Esophagus (tissue), 2 donors: ENCODE results near the gene EPC2. TPM values are rescaled to one million over a fixed set of nuclear protein-coding genes. Genes with fewer than 3 reads are reported as not detected.
"Not testable (repeated sequence)": the region's sequence is repeated elsewhere in the genome, so short reads cannot be mapped to it uniquely, and the experiment has no call there.

ENCODE experiments used
- H3K27ac ChIP-seq, 2 donors: one replicate each; pipeline ENCODE4 v1.5.1; 2013; ENCODE audit warnings: low read depth in 2 of 2, mild to moderate bottlenecking in 2 of 2, inconsistent platforms in 1 of 2, low read length in 1 of 2, moderate library complexity in 1 of 2
- H3K27me3 ChIP-seq, 2 donors: one replicate each; pipeline ENCODE4 v1.6.1; 2013; ENCODE audit warnings: low read length in 2 of 2, control low read depth in 1 of 2, mild to moderate bottlenecking in 1 of 2; ENCODE audit not compliant: insufficient read depth in 2 of 2, control insufficient read depth in 1 of 2
- H3K36me3 ChIP-seq, 2 donors: one replicate each; pipeline ENCODE4 v1.6.1; 2013; ENCODE audit warnings: low read length in 1 of 2; ENCODE audit not compliant: control insufficient read depth in 2 of 2, insufficient read depth in 2 of 2
- H3K4me1 ChIP-seq, 2 donors: one replicate each; pipeline ENCODE4 v1.6.1; 2013; ENCODE audit warnings: low read length in 1 of 2; ENCODE audit not compliant: control insufficient read depth in 2 of 2, insufficient read depth in 2 of 2
- H3K4me3 ChIP-seq, 2 donors: one replicate each; pipeline ENCODE4 v1.5.1; 2013; ENCODE audit warnings: low read length in 2 of 2, mild to moderate bottlenecking in 2 of 2, low read depth in 1 of 2, moderate library complexity in 1 of 2
- H3K9me3 ChIP-seq, 2 donors: one replicate each; pipeline ENCODE4 v1.6.1; 2013; ENCODE audit warnings: mild to moderate bottlenecking in 2 of 2, low read depth in 1 of 2, low read length in 1 of 2, moderate library complexity in 1 of 2; ENCODE audit not compliant: control insufficient read depth in 2 of 2, insufficient read depth in 1 of 2
- WGBS, 2 donors: extraction: QIAGEN DNeasy Blood & Tissue Kit; methylation state at CpG; one replicate each; pipeline ENCODE4 v1.1.7; 2013; 5-methylcytosine and 5-hydroxymethylcytosine counted together
- polyA plus RNA-seq, 2 donors: library from polyadenylated mRNA; stranded (reverse); fragments of 200-250 nt; gene quantifications; one replicate each; pipeline ENCODE4 v1.2.3, GENCODE V29; 2013
- donor health status: healthy with polysubstance abuse.
- donor health status: Bipolar disorder and iron deficiency.

The EPC2 gene
- polyA plus RNA-seq, 2 donors = 3.4 to 6.1 TPM

DNA sequence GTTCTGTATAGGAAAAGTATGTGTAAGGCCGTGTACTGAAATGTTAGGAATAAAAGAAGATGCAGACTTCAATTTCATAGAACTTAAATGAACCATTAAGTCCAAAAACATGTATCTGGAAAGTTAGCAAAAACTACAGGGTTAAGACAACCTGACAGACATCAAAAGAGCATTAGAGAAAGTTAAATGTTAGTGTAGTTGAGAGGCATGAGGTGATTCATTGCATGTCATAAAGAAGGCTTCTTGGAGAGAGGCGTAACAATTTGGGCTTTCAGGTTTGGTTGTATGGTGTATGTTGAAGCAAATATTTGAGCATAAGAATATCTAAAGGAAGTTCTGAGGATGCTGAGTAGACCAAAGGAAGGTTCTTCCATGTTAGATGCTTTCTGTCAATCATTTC lies 6.3 kb downstream of the EPC2 start:
- no peaks in the 10 kb centered on the region for H3K9me3 ChIP-seq
- H3K27ac ChIP-seq = no peak overlapping the region
- H3K4me1 ChIP-seq = no peaks in the 10 kb centered on the region
- H3K36me3 ChIP-seq = no peaks in the 10 kb centered on the region
- H3K27me3 ChIP-seq = no peaks in the 10 kb centered on the region
- no peak overlapping the region for H3K4me3 ChIP-seq
- WGBS, 2 donors = 74 to 76% methylated on average over 2 of the region's 2 CpGs

DNA sequence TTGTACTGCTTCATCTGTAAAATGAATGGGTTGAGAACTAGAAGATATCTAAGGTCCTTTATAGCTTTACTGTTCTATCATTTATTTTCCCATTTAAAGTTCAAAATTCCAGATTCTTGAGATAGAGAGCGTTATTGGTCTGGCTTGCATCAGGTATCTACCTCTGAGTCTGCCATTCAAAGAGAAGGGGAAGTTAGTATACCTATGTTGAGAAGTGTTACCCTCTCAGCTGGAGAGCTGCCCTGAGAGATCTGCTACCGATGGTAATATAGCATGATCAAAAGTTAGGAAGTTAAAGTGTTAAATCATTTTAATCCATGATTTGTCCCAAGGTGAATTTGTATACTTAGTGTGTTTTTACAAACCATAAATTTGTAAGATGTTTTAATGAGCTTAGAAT lies 7.4 kb downstream of the EPC2 start:
- no peak overlapping the region for H3K27ac ChIP-seq

DNA sequence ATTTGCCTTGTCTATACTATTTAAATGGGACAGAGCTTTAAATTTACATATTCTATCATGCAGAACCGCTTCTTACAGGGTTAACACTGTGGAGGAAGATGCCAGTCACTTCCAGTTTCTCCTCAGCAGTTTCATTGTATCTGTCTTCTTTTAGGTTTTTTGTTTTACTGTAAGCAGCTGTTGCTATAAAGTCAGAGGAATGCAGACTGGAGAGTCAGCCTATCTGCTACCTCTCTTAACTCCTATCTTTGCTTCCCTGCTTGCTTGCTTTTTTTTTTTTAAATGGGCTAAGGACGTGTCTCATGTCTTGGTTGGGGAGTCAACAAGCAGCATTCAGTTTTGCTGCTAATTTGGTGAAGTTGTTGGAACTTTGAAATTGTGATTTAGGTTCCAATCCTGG lies 8.9 kb downstream of the EPC2 start:
- Histone ChIP-seq H3K36me3 (no peaks in the 10 kb centered on the region), H3K27me3 (no peaks in the 10 kb centered on the region), H3K4me3 (no peak overlapping the region), H3K9me3 (no peaks in the 10 kb centered on the region), H3K4me1 (no peaks in the 10 kb centered on the region), H3K27ac (no peak overlapping the region)
- 53 to 60% methylated on average over 2 of the region's 2 CpGs for WGBS, 2 donors

More for the DNA sequence above, 7.4 kb downstream of the EPC2 start:
- Histone ChIP-seq H3K4me1 (no peaks in the 10 kb centered on the region), H3K9me3 (no peaks in the 10 kb centered on the region), H3K27me3 (no peaks in the 10 kb centered on the region), H3K36me3 (no peaks in the 10 kb centered on the region), H3K4me3 (no peak overlapping the region)
- WGBS, 2 donors = 68 to 75% methylated on average over 2 of the region's 2 CpGs

DNA sequence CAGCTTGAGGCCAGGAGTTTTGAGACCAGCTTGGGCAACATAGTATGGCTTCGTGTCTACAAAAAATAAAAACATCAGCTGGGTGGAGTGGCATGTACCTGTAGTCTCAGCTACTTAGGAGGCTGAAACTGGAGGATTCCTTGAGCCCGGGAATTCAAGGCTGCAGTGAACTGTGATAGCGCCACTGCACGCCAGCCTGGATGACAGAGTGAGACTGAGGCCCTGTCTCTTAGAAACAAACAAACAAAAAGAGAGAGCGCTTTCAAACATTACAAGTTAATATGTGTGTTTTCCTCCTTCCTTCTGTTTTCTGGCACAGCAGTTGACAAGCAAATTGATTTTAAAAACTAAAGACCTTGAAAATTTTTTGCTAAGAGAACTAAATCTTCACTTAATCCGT lies 9.9 kb downstream of the EPC2 start:
- H3K27me3 ChIP-seq = no peaks in the 10 kb centered on the region
- WGBS, 2 donors = 88 to 94% methylated on average over 6 of the region's 6 CpGs

DNA sequence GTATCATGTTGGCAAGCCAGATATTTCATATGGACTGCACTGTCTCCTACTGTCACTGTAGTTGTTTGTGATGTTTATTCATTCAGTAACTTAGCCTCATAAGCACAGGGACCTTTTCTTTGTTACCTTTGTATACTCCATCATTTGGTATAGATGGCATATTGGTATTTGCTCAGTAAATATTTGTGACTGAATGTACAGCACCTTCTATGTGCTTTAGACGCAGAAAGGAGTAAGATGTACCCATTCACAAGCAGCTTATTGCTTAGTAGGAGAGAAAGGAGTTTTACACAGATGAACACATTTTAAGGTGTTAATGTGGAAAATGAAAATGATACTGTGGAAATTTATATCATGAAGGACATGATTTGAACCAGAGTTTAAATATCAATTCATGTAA lies 12.0 kb downstream of the EPC2 start:
- no peaks in the 10 kb centered on the region for H3K4me1 ChIP-seq
- no peaks in the 10 kb centered on the region for H3K9me3 ChIP-seq
- no peaks in the 10 kb centered on the region for H3K36me3 ChIP-seq
- 83 to 93% methylated on average over 1 of the region's 1 CpG for WGBS, 2 donors
- no peak overlapping the region for H3K4me3 ChIP-seq
- no peaks in the 10 kb centered on the region for H3K27me3 ChIP-seq
- no peak overlapping the region for H3K27ac ChIP-seq

More for the DNA sequence above, 9.9 kb downstream of the EPC2 start:
- H3K4me1 ChIP-seq = no peaks in the 10 kb centered on the region
- no peak overlapping the region for H3K27ac ChIP-seq
- no peak overlapping the region for H3K4me3 ChIP-seq
- no peaks in the 10 kb centered on the region for H3K9me3 ChIP-seq
- no peaks in the 10 kb centered on the region for H3K36me3 ChIP-seq

DNA sequence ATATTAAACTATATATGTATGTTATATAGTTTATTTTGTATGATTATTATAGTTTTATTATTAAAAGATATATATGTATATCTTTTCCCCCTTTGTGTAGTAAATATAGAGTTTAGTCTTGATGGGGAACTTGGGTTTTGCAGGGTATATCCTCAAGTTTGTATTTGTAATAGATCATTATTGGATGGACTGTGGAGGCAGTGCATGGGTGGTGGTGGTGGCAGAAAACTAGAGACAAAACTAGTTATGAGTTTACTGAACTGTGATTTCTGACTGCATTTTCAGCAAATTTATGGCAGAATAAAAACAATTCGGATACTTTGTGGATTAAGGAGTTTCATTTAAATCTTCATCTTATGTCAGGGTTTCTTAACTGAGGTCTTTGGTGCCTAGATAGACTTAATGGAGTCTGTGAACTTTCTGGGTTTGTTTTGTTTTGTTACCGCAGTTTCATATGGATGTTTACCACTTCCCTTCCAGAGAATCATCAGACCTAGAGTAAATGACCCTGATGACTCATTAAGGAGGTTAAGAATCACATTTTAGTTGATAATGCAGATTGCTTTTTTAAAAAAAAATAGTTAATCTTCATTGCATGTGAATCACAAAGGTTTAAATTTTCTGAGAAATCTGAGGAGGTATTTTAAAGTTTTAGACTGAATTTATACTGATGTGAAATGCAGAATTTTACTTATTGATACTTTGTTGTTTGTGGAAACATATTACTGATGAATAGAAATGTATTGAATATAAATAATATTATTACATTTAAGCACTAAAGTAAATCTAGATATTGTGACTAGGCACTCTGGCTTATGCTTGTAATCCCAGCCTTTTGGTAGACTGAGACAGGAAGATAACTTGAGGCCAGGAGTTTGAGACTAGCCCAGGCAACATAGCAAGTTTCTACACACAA lies 14.5 kb downstream of the EPC2 start:
- Histone ChIP-seq H3K36me3 (no peaks in the 10 kb centered on the region), H3K4me3 (no peak overlapping the region), H3K9me3 (no peaks in the 10 kb centered on the region), H3K4me1 (no peaks in the 10 kb centered on the region), H3K27ac (no peak overlapping the region), H3K27me3 (no peaks in the 10 kb centered on the region)
- WGBS, 2 donors = 42 to 44% methylated on average over 2 of the region's 2 CpGs

DNA sequence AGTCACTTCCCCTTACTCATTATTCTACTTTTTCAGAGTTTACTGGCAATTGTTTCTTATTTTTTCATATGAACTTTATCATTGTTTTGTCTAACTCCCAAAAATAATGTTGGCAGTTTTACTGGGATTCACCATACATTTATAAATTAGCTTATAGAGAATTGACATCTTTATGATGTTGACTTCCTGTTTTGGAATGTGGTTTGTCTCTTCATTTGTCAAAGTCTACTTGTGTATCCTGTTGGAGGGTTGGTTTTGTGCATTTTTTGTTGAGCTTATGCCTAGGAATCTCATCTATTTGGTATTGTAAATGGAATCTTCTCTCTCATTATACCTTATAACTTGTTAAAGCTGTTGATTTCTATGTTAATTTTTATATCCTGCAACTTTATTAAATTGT lies 16.4 kb downstream of the EPC2 start:
- Histone ChIP-seq H3K36me3 (no peaks in the 10 kb centered on the region), H3K4me3 (no peak overlapping the region), H3K4me1 (no peaks in the 10 kb centered on the region), H3K9me3 (no peaks in the 10 kb centered on the region), H3K27ac (no peak overlapping the region), H3K27me3 (no peaks in the 10 kb centered on the region)

DNA sequence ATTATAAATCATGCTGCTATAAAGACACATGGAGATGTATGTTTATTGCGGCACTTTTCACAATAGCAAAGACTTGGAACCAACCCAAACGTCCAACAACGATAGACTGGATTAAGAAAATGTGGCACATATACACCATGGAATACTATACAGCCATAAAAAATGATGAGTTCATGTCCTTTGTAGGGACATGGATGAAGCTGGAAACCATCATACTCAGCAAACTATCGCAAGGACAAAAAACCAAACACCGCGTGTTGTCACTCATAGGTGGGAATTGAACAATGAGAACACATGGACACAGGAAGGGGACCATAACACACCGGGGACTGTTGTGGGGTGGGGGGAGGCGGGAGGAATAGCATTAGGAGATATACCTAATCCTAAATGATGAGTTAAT lies 17.8 kb downstream of the EPC2 start:
- not testable (repeated sequence) for H3K4me1 ChIP-seq, H3K9me3 ChIP-seq, H3K27me3 ChIP-seq, H3K36me3 ChIP-seq, H3K27ac ChIP-seq, H3K4me3 ChIP-seq
- 96 to 98% methylated on average over 8 of the region's 8 CpGs for WGBS, 2 donors

DNA sequence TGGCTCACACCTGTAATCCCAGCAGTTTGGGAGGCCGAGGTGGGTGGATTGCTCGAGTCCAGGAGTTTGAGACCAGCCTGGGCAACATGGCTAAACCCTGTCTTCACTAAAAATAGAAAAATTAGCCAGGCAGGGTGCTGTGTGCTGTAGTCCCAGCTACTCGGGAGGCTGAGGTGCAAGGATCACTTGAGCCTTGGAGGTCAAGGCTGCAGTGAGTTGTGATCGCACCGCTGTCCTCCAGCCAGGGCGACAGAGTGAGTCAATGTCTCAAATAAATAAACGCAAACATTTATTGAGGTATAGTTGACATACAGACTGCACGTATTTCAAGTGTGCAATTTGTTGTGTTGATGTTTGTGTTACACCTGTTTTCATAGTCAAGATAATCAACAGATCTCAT lies 19.7 kb downstream of the EPC2 start:
- no peaks in the 10 kb centered on the region for H3K4me1 ChIP-seq
- H3K27ac ChIP-seq = no peak overlapping the region
- 92 to 98% methylated on average over 8 of the region's 8 CpGs for WGBS, 2 donors
- no peaks in the 10 kb centered on the region for H3K9me3 ChIP-seq
- H3K36me3 ChIP-seq = no peaks in the 10 kb centered on the region
- H3K27me3 ChIP-seq = no peaks in the 10 kb centered on the region
- H3K4me3 ChIP-seq = no peak overlapping the region

DNA sequence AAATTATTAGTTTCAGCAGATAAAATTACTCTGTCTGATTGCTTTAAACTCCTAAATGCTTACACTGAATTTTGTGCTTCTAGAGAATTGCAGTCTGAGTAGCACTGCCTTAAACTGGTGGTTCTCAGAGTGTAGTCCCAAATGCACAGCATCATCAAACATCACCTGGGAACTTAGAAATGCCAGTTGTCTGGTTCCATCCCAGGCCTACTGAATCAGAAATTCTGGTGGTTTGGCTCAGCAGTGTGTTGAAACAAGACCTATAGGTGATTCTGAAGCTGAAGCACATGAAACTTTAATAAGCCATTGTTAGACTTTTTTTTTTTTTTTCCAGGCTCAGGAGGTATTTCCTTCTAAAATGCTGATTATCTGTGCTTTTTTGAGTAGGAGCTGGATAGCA lies 22.0 kb downstream of the EPC2 start:
- H3K9me3 ChIP-seq = no peaks in the 10 kb centered on the region
- H3K27ac ChIP-seq = no peak overlapping the region
- H3K36me3 ChIP-seq = no peaks in the 10 kb centered on the region

More for the DNA sequence above, 22.0 kb downstream of the EPC2 start:
- Histone ChIP-seq H3K4me3 (no peak overlapping the region), H3K27me3 (no peaks in the 10 kb centered on the region), H3K4me1 (no peaks in the 10 kb centered on the region)
